A673 (cell line): Measurements from ENCODE around the gene NRXN3. TPM values are rescaled to one million over a fixed set of nuclear protein-coding genes. Genes with fewer than 3 reads are reported as not detected.
A peak's percentile ranks its signal among the peaks of the same experiment; 100 is the strongest.

Source experiments
- Bru-seq: library from RNA; stranded (reverse); fragments of 400-500 nt; gene quantifications from one replicate; lab custom pipeline; 2021; lab: Mats Ljungman, UMichigan
- BruChase-seq, 2 experiments: library from RNA; stranded (reverse); fragments of 400-500 nt; gene quantifications; one replicate each; lab custom pipeline; 2021; lab: Mats Ljungman, UMichigan
- BruUV-seq: library from RNA; stranded (reverse); fragments of 400-500 nt; replicated peaks from 2 replicates; lab custom pipeline; 2021; lab: Mats Ljungman, UMichigan
- CTCF ChIA-PET: fragments of 300-600 bp; sonication (Branson Sonifier 250); formaldehyde crosslinking; loops from one replicate; lab custom pipeline; 2022; ENCODE audit warnings: antibody characterized with exemption; lab: Charles Lee
- POLR2A ChIA-PET: fragments of 300-600 bp; sonication (Branson Sonifier 250); formaldehyde crosslinking; loops from one replicate; lab custom pipeline; 2022; ENCODE audit warnings: antibody characterized with exemption; ENCODE audit not compliant: low non-redundant PET; lab: Charles Lee
- DNase-seq: peaks from one replicate; pipeline ENCODE4 v3.0.0-alpha.2; 2015; ENCODE audit warnings: low spot score
- H3K27ac ChIP-seq: fragments of 200-600 bp; sonication (generic); 2 replicates; pipeline ENCODE4 v1.5.1; 2016; ENCODE audit warnings: mixed run types, low read depth, mild to moderate bottlenecking, mixed read lengths, antibody characterized with exemption, low read length; ENCODE audit not compliant: poor library complexity, severe bottlenecking
- H3K27me3 ChIP-seq: fragments of 200-600 bp; sonication (generic); replicated peaks from 2 replicates; pipeline ENCODE4 v1.6.1; 2017; ENCODE audit warnings: mixed run types, low read depth, mild to moderate bottlenecking, mixed read lengths, antibody characterized with exemption, low read length; ENCODE audit not compliant: insufficient read depth, poor library complexity
- H3K36me3 ChIP-seq: fragments of 200-600 bp; sonication (generic); 2 replicates; pipeline ENCODE4 v1.6.1; 2016; ENCODE audit warnings: mixed run types, mild to moderate bottlenecking, mixed read lengths, antibody characterized with exemption, low read length; ENCODE audit not compliant: insufficient read depth, poor library complexity, severe bottlenecking
- H3K4me1 ChIP-seq: fragments of 200-600 bp; sonication (generic); 2 replicates; pipeline ENCODE4 v1.6.1; 2017; ENCODE audit warnings: mixed run types, mild to moderate bottlenecking, mixed read lengths, antibody characterized with exemption, low read length; ENCODE audit not compliant: insufficient read depth, poor library complexity, severe bottlenecking
- H3K4me3 ChIP-seq: fragments of 200-600 bp; sonication (generic); 2 replicates; pipeline ENCODE4 v1.5.1; 2016; ENCODE audit warnings: low read depth, mixed run types, mild to moderate bottlenecking, mixed read lengths, low read length; ENCODE audit not compliant: poor library complexity, severe bottlenecking
- H3K9me3 ChIP-seq: fragments of 200-600 bp; sonication (generic); 2 replicates; pipeline ENCODE4 v1.6.1; 2016; ENCODE audit warnings: mixed run types, low read depth, mild to moderate bottlenecking, mixed read lengths, antibody characterized with exemption, low read length; ENCODE audit not compliant: poor library complexity, severe bottlenecking
- CTCF ChIP-seq: fragments of 300-800, 200-600 bp; sonication (generic); conservative IDR thresholded peaks from 2 replicates; pipeline ENCODE4 v1.5.1; 2017; ENCODE audit warnings: low read depth, mild to moderate bottlenecking, antibody characterized with exemption, low read length, moderate library complexity, mixed read lengths
- EZH2 ChIP-seq: fragments of 200-600 bp; sonication (generic); IDR thresholded peaks from 2 replicates; pipeline ENCODE4 v1.6.1; 2017; ENCODE audit warnings: borderline replicate concordance, low read depth, mild to moderate bottlenecking, mixed read lengths, antibody characterized with exemption, low read length; ENCODE audit not compliant: poor library complexity, severe bottlenecking
- intact Hi-C: fragments of 100-400 bp; cut with micrococcal nuclease; formaldehyde crosslinking; loops from one replicate; pipeline ENCODE4 v1.10.0; 2022; ENCODE audit not compliant: unreplicated experiment
- long read RNA-seq: library from polyadenylated mRNA; stranded (forward); transcript quantifications from one replicate; pipeline ENCODE4 v2.0.0, GENCODE V29; 2022
- total RNA-seq: library from RNA; stranded (reverse); gene quantifications from 2 replicates; pipeline ENCODE4 v1.2.3, GENCODE V29; 2021

NRXN3 gene
- total RNA-seq (0.17 and 0.21 TPM in 2 replicates), Bru-seq, nascent RNA (percentile 7 among the genes with signal in this experiment), BruChase-seq, experiment 1, labeled RNA remaining after a 2-hour chase (percentile 11 among the genes with signal in this experiment), BruChase-seq, experiment 2, labeled RNA remaining after a 6-hour chase (percentile 11 among the genes with signal in this experiment)
- long read RNA-seq, result 0 reads

GRCh38 chr14:78170203-78170602 is at the start of gene NRXN3:
NRXN3 (plus strand) TSS chr14:78170373; CDS start chr14:78243094, 72,721 bp downstream.
- no TSS peak for BruUV-seq
- Histone ChIP-seq H3K4me1 (no peaks in the 10 kb centered on the region), H3K27me3 (peaks cover 77% of the 10 kb centered on the region), H3K27ac (no peak within 1 kb of the TSS), H3K9me3 (no peaks in the 10 kb centered on the region), H3K36me3 (no peaks in the 10 kb centered on the region), H3K4me3 (no peak within 1 kb of the TSS)
- DNase-seq, result peak; percentile 10
- intact Hi-C loops, result no loop called here
- ChIA-PET POLR2A (no interaction called here), CTCF (no interaction called here)
- no peak for TF ChIP-seq EZH2

GRCh38 chr14:78122436-78122835 is 47.7 kb upstream of the NRXN3 start:
- no peak overlapping the region for H3K4me3 ChIP-seq
- CTCF ChIA-PET, result no interaction called here
- H3K4me1 ChIP-seq, result no peaks in the 10 kb centered on the region
- DNase-seq, result no peak
- BruUV-seq, result no TSS peak
- TF ChIP-seq EZH2, result no peak
- TF ChIP-seq CTCF, result no peak
- H3K27ac ChIP-seq, result no peak overlapping the region
- POLR2A ChIA-PET, result no interaction called here
- H3K27me3 ChIP-seq, result no peaks in the 10 kb centered on the region
- intact Hi-C loops, result no loop called here
- no peaks in the 10 kb centered on the region for H3K36me3 ChIP-seq
- H3K9me3 ChIP-seq, result no peaks in the 10 kb centered on the region

GRCh38 chr14:78123650-78124253 is 46.4 kb upstream of the NRXN3 start:
- ChIA-PET CTCF (no interaction called here), POLR2A (no interaction called here)
- Histone ChIP-seq H3K27ac (no peak overlapping the region), H3K4me1 (no peaks in the 10 kb centered on the region), H3K27me3 (no peaks in the 10 kb centered on the region), H3K4me3 (no peak overlapping the region), H3K36me3 (no peaks in the 10 kb centered on the region), H3K9me3 (no peaks in the 10 kb centered on the region)
- no TSS peak for BruUV-seq
- no peak for TF ChIP-seq CTCF
- no peak for TF ChIP-seq EZH2
- intact Hi-C loops, result no loop called here
- no peak for DNase-seq
